ENCODE measurements around the gene ASXL2.

ASXL2 gene

DNA sequence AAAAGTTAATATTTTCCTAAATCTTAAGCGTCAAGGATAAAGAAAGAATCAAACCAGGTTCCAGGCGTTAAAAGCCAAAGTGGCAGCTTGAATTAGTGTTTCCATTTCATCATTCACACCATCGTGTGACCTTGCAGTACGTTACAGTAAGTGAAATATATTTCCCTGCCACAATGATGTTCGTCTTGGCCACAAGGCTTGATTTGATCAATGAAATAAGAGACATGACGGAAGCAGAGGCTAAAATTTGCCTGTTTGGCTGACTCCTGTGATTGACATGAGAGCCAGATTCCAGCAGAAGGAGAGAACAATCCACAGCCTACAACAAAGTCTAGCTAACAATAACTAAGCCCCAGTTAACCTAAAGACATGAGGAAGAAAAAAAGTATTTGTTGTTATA is 62.0 kb downstream of the ASXL2 start:
- DNase-seq (ENCODE audit: low read depth): no peak
- no peak overlapping the region for H3K4me3 ChIP-seq (ENCODE audit: control insufficient read depth, low read depth, low read length)
- TF ChIP-seq, protein P1, sequence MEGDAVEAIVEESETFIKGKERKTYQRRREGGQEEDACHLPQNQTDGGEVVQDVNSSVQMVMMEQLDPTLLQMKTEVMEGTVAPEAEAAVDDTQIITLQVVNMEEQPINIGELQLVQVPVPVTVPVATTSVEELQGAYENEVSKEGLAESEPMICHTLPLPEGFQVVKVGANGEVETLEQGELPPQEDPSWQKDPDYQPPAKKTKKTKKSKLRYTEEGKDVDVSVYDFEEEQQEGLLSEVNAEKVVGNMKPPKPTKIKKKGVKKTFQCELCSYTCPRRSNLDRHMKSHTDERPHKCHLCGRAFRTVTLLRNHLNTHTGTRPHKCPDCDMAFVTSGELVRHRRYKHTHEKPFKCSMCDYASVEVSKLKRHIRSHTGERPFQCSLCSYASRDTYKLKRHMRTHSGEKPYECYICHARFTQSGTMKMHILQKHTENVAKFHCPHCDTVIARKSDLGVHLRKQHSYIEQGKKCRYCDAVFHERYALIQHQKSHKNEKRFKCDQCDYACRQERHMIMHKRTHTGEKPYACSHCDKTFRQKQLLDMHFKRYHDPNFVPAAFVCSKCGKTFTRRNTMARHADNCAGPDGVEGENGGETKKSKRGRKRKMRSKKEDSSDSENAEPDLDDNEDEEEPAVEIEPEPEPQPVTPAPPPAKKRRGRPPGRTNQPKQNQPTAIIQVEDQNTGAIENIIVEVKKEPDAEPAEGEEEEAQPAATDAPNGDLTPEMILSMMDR (conservative IDR thresholded peaks at IDR 0.05; ENCODE audit: control insufficient read depth, insufficient read depth, low read depth, low read length): no peak

DNA sequence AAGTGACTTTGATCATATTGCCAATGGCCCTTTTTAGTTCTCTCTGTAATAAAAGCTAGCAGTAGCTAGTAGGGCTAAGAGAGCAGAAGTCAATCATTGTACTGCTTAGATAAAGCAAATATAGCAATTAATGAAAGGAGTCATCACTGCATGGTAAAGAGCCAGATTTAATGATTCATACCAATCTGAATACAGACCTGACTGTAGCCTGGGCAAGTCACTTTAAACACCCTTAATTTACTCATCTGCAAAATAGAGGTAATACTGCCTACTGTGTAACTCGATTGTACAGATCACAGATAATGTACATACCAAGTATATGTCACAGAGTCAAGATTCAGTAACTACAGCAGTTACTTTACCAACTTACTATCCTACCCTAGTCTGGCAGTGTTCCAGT is 63.6 kb downstream of the ASXL2 start:
- no peak overlapping the region for H3K4me3 ChIP-seq (ENCODE audit: control insufficient read depth, low read depth, low read length)
- TF ChIP-seq, protein P1 (conservative IDR thresholded peaks at IDR 0.05; ENCODE audit: control insufficient read depth, insufficient read depth, low read depth, low read length): no peak
- DNase-seq (ENCODE audit: low read depth): peak; percentile 60

DNA sequence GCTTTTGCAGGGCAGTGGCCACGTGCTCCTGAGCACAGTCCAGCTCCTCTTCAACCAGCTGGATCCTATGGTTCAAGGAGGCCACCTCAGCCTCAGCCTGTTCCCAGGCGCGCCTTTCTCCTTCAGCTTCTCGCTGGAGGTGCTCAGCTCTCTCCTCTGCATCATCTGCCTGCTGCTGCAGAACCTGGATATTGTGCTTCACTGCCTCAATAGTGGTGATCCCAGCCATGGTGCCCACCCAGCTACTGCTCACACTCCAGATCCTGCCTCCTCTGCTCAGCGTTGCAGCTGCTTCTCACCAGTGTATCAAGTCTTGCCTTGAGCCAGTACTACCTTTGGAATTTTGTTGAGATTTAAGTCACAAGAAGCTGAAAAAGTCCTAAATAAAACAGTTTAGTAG is 67.9 kb downstream of the ASXL2 start:
- DNase-seq (ENCODE audit: low read depth): no peak
- no peak overlapping the region for H3K4me3 ChIP-seq (ENCODE audit: control insufficient read depth, low read depth, low read length)
- TF ChIP-seq, protein P1 (conservative IDR thresholded peaks at IDR 0.05; ENCODE audit: control insufficient read depth, insufficient read depth, low read depth, low read length): no peak

DNA sequence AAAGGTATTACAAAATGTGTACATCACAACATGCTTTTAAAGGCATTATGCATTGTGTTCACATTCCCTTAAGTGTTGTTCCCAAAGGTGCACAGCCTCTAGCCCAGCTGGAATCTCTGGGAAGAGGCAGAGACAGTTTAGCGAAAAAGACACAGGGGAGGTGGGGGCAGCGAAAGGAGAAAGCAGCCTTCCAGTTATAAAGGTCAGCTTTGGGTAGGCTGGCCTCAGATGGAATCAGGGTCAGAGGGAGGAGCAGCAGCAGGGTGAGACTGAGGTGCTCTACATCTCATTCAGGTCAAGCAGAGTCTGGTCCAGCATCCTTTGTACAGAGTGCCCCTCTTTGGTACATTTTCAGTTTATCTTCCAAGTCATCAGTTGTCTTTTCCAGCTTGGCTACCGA is 68.6 kb downstream of the ASXL2 start:
- H3K4me3 ChIP-seq (ENCODE audit: control insufficient read depth, low read depth, low read length): no peak overlapping the region
- no peak for DNase-seq (ENCODE audit: low read depth)
- TF ChIP-seq, protein P1 (conservative IDR thresholded peaks at IDR 0.05; ENCODE audit: control insufficient read depth, insufficient read depth, low read depth, low read length): no peak

DNA sequence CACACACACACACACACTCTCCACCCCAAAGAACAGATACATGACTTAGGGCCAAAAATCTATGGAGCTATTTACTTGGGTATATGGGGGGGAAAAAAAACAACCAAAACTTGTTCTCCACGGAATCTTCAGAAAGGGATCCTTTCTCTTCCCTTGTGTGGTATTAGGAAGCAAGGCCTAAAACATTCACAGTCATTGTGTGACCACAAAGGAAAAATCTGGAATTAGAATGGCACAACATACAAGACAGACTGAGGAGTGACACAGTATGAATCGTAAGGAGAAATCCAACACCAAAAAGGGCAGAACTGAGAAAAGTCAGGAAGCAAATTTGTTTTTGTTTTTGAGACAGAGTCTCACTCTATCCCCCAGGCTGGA is 70.3 kb downstream of the ASXL2 start:
- peak; percentile 73 for DNase-seq (ENCODE audit: low read depth)
- no peak overlapping the region for H3K4me3 ChIP-seq (ENCODE audit: control insufficient read depth, low read depth, low read length)
- TF ChIP-seq, protein P1 (conservative IDR thresholded peaks at IDR 0.05; ENCODE audit: control insufficient read depth, insufficient read depth, low read depth, low read length): no peak

DNA sequence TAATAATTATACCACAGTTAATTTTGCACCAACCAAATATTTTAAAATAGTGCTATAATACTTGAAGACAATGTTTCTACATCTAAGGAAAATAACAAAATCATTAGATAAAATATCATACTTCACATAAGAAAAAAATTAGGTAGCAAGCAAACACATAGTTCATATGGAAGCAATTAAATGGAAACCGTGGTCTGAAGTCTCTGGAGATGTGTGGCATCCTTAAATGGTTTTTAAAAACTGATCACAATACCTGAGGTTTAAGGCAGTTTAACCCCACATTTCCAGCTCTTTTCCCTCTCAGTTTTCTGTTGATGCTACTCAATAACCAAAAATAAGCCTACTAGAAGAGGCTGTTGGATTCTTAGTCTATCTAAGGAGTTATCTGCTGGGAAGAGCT is 71.3 kb downstream of the ASXL2 start:
- no peak overlapping the region for H3K4me3 ChIP-seq (ENCODE audit: control insufficient read depth, low read depth, low read length)
- TF ChIP-seq, protein P1 (conservative IDR thresholded peaks at IDR 0.05; ENCODE audit: control insufficient read depth, insufficient read depth, low read depth, low read length): no peak
- peak; percentile 16 for DNase-seq (ENCODE audit: low read depth)

DNA sequence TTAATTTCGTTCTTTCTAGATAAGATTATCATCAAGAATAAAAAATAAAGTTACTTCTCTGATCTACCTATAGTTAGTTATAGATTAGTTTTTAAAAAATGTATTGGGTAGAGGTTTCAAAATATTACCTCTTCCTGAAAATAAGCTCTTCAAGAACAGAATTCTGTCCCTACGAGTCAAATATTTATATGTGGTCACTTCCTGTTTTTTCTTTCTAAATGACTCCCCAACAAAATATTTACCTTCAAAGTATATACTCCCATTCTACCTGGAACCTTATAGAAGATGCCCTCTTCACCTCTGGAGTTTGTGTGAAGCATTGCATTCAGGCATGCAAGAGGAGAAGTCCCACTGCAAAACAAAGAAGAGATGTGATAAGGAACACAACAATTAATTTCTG is 72.3 kb downstream of the ASXL2 start:
- DNase-seq (ENCODE audit: low read depth): no peak
- TF ChIP-seq, protein P1 (conservative IDR thresholded peaks at IDR 0.05; ENCODE audit: control insufficient read depth, insufficient read depth, low read depth, low read length): no peak
- H3K4me3 ChIP-seq (ENCODE audit: control insufficient read depth, low read depth, low read length): no peak overlapping the region
